HG03378 (cell line): ENCODE data around the gene ASXL1.

Experiments used
- ATAC-seq: cut with Tn5 transposase; IDR thresholded peaks from one replicate; pipeline ENCODE4 v1.9.1; 2021; ENCODE audit warnings: mild to moderate bottlenecking, moderate library complexity; ENCODE audit not compliant: unreplicated experiment

Gene ASXL1

GRCh38 chr20:32476684-32477593 is 118.8 kb downstream of the ASXL1 start:
- ATAC-seq = no peak

GRCh38 chr20:32477594-32478512 is 119.7 kb downstream of the ASXL1 start:
- ATAC-seq = no peak

- ATAC-seq = no peak
Observed at GRCh38 chr20:32478576-32478975, 120.4 kb downstream of the ASXL1 start.

GRCh38 chr20:32479012-32479411 is 120.9 kb downstream of the ASXL1 start:
- ATAC-seq = no peak

GRCh38 chr20:32479697-32480171 is 121.6 kb downstream of the ASXL1 start:
- ATAC-seq = no peak

- no peak for ATAC-seq
Observed at GRCh38 chr20:32480371-32481241, 122.5 kb downstream of the ASXL1 start.

GRCh38 chr20:32481311-32482142 is 123.4 kb downstream of the ASXL1 start:
- ATAC-seq = no peak

GRCh38 chr20:32482143-32482441 is 124.0 kb downstream of the ASXL1 start:
- no peak for ATAC-seq

GRCh38 chr20:32482442-32483261 is 124.5 kb downstream of the ASXL1 start:
- no peak for ATAC-seq

GRCh38 chr20:32483351-32484224 is 125.5 kb downstream of the ASXL1 start:
- ATAC-seq = no peak

- no peak for ATAC-seq
Observed at GRCh38 chr20:32484225-32484957, 126.3 kb downstream of the ASXL1 start.

GRCh38 chr20:32484958-32485769 is 127.0 kb downstream of the ASXL1 start:
- ATAC-seq = peak; percentile 78

GRCh38 chr20:32485770-32486478 is 127.8 kb downstream of the ASXL1 start:
- ATAC-seq = no peak

GRCh38 chr20:32487381-32487780 is 129.2 kb downstream of the ASXL1 start:
- no peak for ATAC-seq

GRCh38 chr20:32488066-32488838 is 130.1 kb downstream of the ASXL1 start:
- no peak for ATAC-seq
